NCI-H748 (cell line): ENCODE results near the gene VPS11.
"Not testable (repeated sequence)": the region's sequence is repeated elsewhere in the genome, so short reads cannot be mapped to it uniquely, and the experiment has no call there.

ENCODE experiments used
- DNase-seq: peaks from one replicate; lab custom pipeline; 2025; ENCODE audit not compliant: unreplicated experiment; lab: John Stamatoyannopoulos, UW

VPS11 gene

GRCh38 chr11:119034813-119035212 is 32.8 kb upstream of the VPS11 start:
- no peak for DNase-seq

GRCh38 chr11:119038884-119039283 is 28.7 kb upstream of the VPS11 start:
- no peak for DNase-seq

GRCh38 chr11:119039471-119039870 is 28.1 kb upstream of the VPS11 start:
- DNase-seq = not testable (repeated sequence)

- DNase-seq = no peak
Observed at GRCh38 chr11:119041821-119042514, 25.6 kb upstream of the VPS11 start.

GRCh38 chr11:119042927-119043326 is 24.7 kb upstream of the VPS11 start:
- DNase-seq = no peak

- no peak for DNase-seq
Observed at GRCh38 chr11:119044708-119045107, 22.9 kb upstream of the VPS11 start.

- no peak for DNase-seq
Observed at GRCh38 chr11:119046489-119046888, 21.1 kb upstream of the VPS11 start.

GRCh38 chr11:119047205-119047604 is 20.4 kb upstream of the VPS11 start:
- no peak for DNase-seq

GRCh38 chr11:119048644-119049043 is 19.0 kb upstream of the VPS11 start:
- DNase-seq = no peak

- no peak for DNase-seq
Observed at GRCh38 chr11:119049081-119049480, 18.5 kb upstream of the VPS11 start.

GRCh38 chr11:119051440-119052162 is 16.0 kb upstream of the VPS11 start:
- DNase-seq = no peak

GRCh38 chr11:119052163-119052814 is 15.3 kb upstream of the VPS11 start:
- DNase-seq = no peak

GRCh38 chr11:119054418-119054817 is 13.2 kb upstream of the VPS11 start:
- no peak for DNase-seq

GRCh38 chr11:119055901-119056300 is 11.7 kb upstream of the VPS11 start:
- DNase-seq = peak; percentile 6

GRCh38 chr11:119056421-119056999 is 11.1 kb upstream of the VPS11 start:
- DNase-seq = peak; percentile 51

GRCh38 chr11:119057000-119057769 is 10.4 kb upstream of the VPS11 start, which contains the start of gene HYOU1:
Gene HYOU1 (minus strand): TSS chr11:119057205. CDS start chr11:119056160, 1,045 bp downstream.
- peak; percentile 93 for DNase-seq

GRCh38 chr11:119059128-119059527 is 8.5 kb upstream of the VPS11 start:
- DNase-seq = not testable (repeated sequence)

- DNase-seq = no peak
Observed at GRCh38 chr11:119061256-119061655, 6.4 kb upstream of the VPS11 start.

- no peak for DNase-seq
Observed at GRCh38 chr11:119062779-119063178, 4.8 kb upstream of the VPS11 start.

- peak; percentile 3 for DNase-seq
Observed at GRCh38 chr11:119065369-119065768, 2.2 kb upstream of the VPS11 start.

- DNase-seq = no peak
Observed at GRCh38 chr11:119077839-119078238, 10.2 kb downstream of the VPS11 start.
